ENCODE measurements around the gene KLHL18. TPM values are rescaled to one million over a fixed set of nuclear protein-coding genes. Genes with fewer than 3 reads are reported as not detected.

KLHL18 gene
- total RNA-seq, 2 experiments from 2014 or later = 21.4 to 24.8 TPM

Other genes starting within 250 kb of the KLHL18 start
- gene SETD2, start 118.8 kb upstream of the KLHL18 start, total RNA-seq = 10 to 100 TPM; 44.4 to 48.3 TPM
- gene KIF9, start 145 bp upstream of the KLHL18 start, total RNA-seq = 1 to 10 TPM; 3.6 to 3.9 TPM
- gene PTPN23, start 98.1 kb downstream of the KLHL18 start, total RNA-seq = 10 to 100 TPM; 27.4 to 34.9 TPM
- 10 to 100 TPM; 68.1 to 71.4 TPM for gene SCAP, start 193.0 kb downstream of the KLHL18 start, total RNA-seq
- gene ELP6, start 230.8 kb downstream of the KLHL18 start, total RNA-seq = 10 to 100 TPM; 42.2 to 50.1 TPM